Omental fat pad (tissue), 4 donors: ENCODE results near the gene PDLIM5. TPM values are rescaled to one million over a fixed set of nuclear protein-coding genes. Genes with fewer than 3 reads are reported as not detected.

Experiments used
- ATAC-seq: fragments of 150-250 bp; one replicate; pipeline ENCODE4 v1.9.1; 2016; ENCODE audit warnings: mild to moderate bottlenecking, moderate library complexity; ENCODE audit not compliant: low FRiP score
- DNase-seq: peaks from one replicate; pipeline ENCODE4 v3.0.0-alpha.2; 2019; ENCODE audit warnings: low spot score
- CTCF ChIP-seq, 3 donors: fragments of 450-650 bp; IDR thresholded peaks; one replicate each; pipeline ENCODE4 v1.5.1; 2016 to 2017; ENCODE audit warnings: antibody characterized with exemption in 3 of 3, mild to moderate bottlenecking in 3 of 3, moderate library complexity in 2 of 3
- total RNA-seq, 4 donors: library from RNA; depleted of rRNA; stranded (reverse); fragments of >200 nt; gene quantifications; one replicate each; pipeline ENCODE4 v1.1.0, GENCODE V29; 2016

The PDLIM5 gene
- total RNA-seq, 4 donors from 2014 or later, result 119 to 168 (median 146) TPM

GRCh38 chr4:94562285-94562684 is 110.5 kb downstream of the PDLIM5 start:
- no peak for DNase-seq
- TF ChIP-seq CTCF (IDR thresholded peaks at IDR 0.05), result no peak
- ATAC-seq, result no peak

- DNase-seq (no peak), ATAC-seq (no peak)
- no peak for TF ChIP-seq CTCF (IDR thresholded peaks at IDR 0.05)
Observed at GRCh38 chr4:94564252-94564651, 112.5 kb downstream of the PDLIM5 start.

- ATAC-seq (no peak), DNase-seq (no peak)
- TF ChIP-seq CTCF (IDR thresholded peaks at IDR 0.05), result no peak
Observed at GRCh38 chr4:94566420-94566819, 114.7 kb downstream of the PDLIM5 start.

- TF ChIP-seq CTCF (IDR thresholded peaks at IDR 0.05), result no peak
- no peak for ATAC-seq
Observed at GRCh38 chr4:94567811-94568210, 116.1 kb downstream of the PDLIM5 start.

GRCh38 chr4:94570558-94570957 is 118.8 kb downstream of the PDLIM5 start:
- DNase-seq (no peak), ATAC-seq (no peak)
- TF ChIP-seq CTCF (IDR thresholded peaks at IDR 0.05), result no peak

More at GRCh38 chr4:94567811-94568210, 116.1 kb downstream of the PDLIM5 start:
- DNase-seq, result no peak

- no peak for DNase-seq
Observed at GRCh38 chr4:94571298-94571697, 119.6 kb downstream of the PDLIM5 start.

More at GRCh38 chr4:94571298-94571697, 119.6 kb downstream of the PDLIM5 start:
- no peak for TF ChIP-seq CTCF (IDR thresholded peaks at IDR 0.05)
- no peak for ATAC-seq
